GM12874 (cell line): ENCODE data around the gene BSPH1.

Experiments
- TF ChIP-seq, protein P1 (sequence below): IDR thresholded peaks from 2 replicates; pipeline ENCODE4 v1.5.1; 2011; ENCODE audit warnings: low read depth, mild to moderate bottlenecking, control low read depth, low read length, moderate library complexity; ENCODE audit not compliant: insufficient read depth

BSPH1 gene

DNA sequence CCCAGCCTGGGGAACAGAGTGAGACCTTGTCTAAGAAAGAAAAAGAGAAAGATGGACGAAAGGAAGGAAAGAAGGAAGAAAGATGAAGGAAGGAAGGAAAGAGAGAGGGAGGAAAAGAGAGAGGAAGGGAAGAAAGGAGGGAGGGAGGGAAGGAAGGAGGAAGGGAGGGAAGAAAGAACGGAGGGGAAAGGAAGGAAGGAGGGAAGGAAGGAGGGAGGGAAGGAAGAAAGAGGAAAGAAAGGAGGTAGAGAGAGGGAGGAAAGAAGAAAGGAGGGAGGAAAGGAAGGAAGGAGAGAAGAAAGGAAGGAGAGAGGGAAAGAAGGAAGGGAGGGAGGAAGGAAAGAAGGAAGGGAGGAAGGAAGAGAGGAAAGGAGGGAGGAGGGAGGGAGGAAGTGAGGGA lies 31.0 kb upstream of the BSPH1 start:
- TF ChIP-seq, protein P1, sequence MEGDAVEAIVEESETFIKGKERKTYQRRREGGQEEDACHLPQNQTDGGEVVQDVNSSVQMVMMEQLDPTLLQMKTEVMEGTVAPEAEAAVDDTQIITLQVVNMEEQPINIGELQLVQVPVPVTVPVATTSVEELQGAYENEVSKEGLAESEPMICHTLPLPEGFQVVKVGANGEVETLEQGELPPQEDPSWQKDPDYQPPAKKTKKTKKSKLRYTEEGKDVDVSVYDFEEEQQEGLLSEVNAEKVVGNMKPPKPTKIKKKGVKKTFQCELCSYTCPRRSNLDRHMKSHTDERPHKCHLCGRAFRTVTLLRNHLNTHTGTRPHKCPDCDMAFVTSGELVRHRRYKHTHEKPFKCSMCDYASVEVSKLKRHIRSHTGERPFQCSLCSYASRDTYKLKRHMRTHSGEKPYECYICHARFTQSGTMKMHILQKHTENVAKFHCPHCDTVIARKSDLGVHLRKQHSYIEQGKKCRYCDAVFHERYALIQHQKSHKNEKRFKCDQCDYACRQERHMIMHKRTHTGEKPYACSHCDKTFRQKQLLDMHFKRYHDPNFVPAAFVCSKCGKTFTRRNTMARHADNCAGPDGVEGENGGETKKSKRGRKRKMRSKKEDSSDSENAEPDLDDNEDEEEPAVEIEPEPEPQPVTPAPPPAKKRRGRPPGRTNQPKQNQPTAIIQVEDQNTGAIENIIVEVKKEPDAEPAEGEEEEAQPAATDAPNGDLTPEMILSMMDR, result no peak

DNA sequence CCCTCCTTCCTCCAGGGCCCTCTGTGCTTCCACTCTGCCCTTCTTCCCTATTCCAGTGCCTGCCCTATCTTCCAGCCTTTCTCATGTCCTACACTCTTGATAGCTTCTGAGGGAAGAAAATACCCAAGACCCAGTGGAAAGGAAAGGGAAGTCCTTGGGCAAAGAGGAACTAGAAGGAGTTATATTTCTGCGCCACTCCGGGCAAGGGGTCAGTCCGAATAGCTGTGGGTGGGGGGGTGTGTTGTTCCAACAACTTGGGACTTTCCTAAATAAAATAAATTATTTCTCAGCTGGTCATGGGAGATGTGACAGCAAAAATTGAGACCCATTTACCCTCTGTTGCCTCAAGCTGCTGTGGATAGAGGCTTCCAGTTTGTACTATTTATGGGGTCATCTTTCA lies 28.7 kb upstream of the BSPH1 start:
- TF ChIP-seq, protein P1, result no peak

DNA sequence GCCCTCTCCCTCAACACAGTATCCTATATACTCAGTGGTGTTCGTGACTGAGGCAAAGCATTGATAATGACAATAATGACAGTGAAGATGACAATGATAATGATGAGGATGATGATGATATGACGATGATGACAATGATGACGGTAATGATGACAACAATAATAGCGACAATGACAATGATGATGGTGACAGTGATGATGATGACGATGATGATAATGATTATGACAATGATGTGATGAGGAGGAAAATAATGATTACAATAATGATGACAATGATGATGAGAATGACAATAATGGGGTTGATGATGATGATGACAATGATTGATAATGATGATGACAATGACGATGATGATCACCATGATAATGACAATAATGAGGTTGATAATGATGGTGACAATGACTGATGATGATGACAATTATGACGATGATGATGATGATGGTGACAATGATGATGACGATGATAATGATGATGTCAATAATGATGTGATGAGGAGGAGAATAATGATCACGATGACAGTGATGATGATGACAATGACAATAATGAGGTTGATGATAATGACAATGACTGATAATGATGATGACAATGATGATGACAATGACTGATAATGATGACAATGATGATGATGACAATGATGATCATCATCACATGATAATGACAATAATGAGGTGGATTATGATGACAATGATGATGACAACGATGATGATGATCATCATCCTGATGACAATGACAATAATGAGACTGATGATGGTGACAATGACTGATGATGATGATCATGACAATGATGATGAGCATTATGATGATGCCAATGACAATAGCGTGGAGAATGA lies 19.2 kb upstream of the BSPH1 start:
- TF ChIP-seq, protein P1, result no peak

DNA sequence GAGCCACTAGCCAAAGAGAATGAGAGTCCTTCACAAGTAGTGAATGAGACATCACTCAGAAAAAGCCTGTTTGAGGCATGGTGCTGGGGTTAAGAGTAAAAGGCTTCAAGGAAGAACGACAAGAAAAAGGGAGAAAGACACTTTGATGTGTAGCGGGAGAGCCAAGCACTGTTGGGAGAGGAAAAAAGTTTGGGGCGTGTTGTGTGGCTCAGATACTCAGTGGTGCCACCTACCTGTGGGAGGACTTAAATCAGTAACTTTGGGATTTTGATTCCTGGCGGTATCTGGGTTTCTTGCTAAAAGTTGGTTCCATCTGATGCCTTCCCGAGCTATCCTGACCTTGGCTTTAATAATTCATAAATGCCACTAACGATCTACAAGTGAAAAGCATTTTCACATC lies 14.8 kb upstream of the BSPH1 start:
- TF ChIP-seq, protein P1, result peak; percentile 26; the same call in 1 of the 2 replicates

DNA sequence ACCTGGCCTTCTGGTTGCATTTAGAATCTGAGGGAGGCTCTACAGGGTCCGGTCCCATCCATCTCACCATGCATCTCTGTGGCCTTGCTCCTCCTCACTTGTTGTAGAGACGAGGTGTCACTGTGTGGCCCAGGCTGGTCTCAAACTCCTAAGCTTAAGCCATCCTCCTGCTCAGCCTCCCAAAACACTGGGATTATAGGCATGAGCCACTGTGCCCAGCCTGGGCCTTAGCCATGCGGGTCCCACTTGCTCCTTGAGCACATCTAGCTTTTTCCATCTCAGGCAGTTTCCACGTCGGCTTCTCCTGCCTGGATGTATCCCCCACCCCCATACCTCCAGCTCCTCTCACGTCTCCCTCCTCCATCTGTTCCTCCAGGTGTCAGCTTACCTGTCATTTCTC lies 12.3 kb upstream of the BSPH1 start:
- TF ChIP-seq, protein P1, result no peak

DNA sequence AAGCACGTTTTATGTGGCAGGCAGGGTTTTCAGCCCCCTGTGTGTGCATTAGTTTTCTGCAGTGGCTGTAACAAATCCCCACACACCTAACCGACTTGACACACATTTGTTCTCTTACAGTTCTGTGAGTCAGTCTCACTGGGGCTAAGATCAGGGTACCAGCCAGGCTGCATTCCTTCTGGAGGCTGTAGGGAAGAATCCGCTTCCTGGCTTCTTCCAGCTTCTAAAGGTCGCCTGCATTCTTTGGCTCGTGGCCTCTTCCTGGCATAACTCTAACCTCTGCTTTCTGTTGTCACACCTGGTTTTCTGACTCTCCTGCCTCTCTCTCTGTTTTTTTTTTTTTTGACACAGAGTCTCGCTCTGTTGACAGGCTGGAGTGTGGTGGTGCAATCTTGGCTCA lies 8.9 kb upstream of the BSPH1 start:
- TF ChIP-seq, protein P1, result no peak

DNA sequence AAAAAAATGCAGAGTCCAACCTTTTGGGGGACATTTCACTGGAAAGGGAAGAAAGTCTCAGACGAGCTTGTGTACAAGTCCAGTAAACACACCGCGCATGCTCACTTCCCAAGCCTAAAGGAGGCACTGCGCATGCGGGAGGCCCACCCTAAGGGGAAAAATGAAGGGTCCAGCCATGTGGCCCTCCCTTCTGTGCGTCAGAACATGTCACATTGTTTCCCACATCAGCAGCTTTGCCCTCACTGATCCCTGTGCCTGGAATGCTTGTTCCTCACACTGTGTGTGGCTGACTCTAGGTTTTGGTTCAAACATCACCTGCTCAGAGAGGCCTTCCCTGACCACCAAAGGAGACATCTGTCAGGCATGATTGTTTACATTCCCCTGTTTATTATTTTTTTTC lies 6.8 kb upstream of the BSPH1 start:
- TF ChIP-seq, protein P1, result no peak
